GF-D8 (cell line): Measurements from ENCODE around the gene C16orf87.

Experiments used
- DNase-seq: peaks from one replicate; lab custom pipeline; 2025; lab: John Stamatoyannopoulos, UW

C16orf87 gene

GRCh38 chr16:46757339-46758050 is 73.5 kb downstream of the C16orf87 start:
- no peak for DNase-seq

DNA sequence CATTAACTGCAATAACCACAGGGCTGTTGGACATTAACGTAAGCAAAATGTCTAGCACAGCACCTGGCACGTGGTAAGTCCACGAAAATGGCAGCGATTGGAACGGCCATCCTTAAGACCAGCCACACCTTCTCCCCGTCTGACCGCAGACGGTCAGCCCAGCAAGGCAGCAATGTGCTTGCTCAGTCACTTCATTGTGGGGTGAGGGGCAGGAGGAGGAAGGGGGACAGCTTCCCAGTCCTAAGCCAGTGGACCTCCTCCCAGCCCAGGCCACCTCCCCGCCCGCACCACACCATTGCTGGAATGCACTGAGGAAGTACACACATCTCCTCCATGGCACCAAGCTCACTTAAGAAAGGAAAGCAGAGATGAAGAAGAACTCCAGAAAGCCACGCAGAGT is 74.2 kb downstream of the C16orf87 start:
- no peak for DNase-seq

GRCh38 chr16:46753015-46753414 is 78.0 kb downstream of the C16orf87 start:
- DNase-seq: no peak

GRCh38 chr16:46751381-46751780 is 79.6 kb downstream of the C16orf87 start:
- DNase-seq: no peak

GRCh38 chr16:46748775-46749705 is 81.9 kb downstream of the C16orf87 start:
- no peak for DNase-seq

DNA sequence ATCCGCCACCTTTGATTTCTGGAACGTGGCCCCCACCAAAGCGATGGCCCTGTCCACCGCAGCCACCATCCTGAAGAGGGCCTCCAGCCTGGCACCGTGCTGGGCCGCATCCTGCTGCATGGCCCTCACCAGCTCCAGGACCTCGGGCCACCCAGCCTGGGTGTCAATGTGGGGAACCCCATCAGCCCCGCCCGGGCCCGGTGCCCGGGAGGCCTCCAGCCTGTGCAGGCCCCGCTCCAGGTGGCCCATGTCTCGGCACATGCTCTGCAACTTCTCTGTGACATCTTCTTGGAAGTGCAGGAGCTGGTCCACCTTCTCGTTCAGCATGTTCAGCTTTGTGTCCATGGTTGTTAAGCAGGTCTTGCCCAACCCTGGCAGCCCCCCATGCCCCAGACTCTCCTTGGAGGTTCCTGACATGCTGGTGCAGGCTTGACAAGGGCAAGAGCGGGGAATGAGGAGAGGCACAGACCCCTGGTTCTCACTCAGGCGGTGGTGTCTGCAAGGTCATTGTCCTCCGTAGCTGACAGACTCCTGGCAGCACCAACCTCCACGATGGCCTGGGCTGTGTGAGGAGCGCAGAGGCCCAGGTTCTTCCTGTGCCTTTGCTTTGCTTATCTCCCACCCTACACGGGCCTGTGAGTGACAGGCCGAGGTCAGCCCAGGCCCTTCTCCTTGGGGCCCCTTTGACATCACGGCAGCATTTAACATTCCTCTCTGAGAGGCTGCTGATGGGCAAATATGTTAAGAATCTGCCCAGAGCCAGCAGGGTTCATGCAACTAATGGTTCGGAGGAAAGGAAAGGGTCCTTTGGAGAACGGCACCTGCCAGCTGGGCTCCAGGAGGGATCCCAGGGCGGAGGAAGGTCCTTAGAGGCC is 83.0 kb downstream of the C16orf87 start, which contains the start of gene MYLK3:
TSS of gene MYLK3 (minus strand) at position 568 of the 875 bp plus-strand sequence. CDS start at position 417, 151 bp downstream.
- DNase-seq: no peak

DNA sequence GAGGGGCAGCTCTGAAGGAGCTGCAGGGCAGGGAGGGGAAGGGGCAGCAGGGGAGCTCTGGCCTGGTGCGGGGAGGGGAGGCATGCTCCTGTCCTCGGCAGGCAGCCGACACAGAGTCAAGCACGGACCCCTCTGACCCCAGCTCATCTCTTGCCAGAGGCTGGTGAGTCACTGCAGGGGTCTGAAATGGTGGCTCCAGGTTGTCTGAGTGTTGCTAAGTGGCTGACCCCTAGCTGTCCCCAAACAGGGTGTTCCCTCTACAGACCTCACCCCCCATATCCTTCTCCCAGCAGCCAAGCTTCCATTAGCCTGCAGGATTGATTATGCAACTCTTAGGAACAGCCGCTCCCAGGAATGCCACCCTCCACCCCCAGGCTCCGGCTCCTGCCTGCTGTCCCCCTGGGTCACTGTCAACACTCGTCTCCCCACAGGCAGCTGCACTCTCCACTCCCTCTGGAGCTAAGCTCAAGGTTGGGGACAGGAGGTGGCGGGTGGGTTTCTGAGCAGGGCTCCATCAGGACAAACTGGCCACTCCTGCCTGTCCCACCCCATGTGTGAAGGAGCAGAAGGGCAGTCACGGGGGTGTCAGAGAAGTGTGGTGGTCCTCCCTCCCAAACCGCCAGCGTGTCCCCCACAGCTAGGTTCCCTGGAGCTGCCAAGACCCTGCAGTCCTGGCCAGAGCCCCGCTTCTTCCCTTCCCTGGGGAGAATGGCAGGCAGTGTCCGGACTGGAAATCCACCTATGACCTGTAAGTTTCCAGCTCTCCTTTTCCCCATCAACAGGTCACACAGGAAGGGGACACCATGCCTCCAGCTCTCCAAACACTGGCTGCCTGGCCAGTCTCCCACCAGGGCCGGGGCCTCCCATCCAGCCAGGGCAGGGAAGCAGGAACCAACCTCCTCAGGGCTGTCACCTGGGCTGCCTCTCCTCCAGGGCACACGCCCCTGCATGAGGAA is 83.9 kb downstream of the C16orf87 start:
- no peak for DNase-seq
